ENCODE results near the gene SPTSSB.

SPTSSB gene

DNA sequence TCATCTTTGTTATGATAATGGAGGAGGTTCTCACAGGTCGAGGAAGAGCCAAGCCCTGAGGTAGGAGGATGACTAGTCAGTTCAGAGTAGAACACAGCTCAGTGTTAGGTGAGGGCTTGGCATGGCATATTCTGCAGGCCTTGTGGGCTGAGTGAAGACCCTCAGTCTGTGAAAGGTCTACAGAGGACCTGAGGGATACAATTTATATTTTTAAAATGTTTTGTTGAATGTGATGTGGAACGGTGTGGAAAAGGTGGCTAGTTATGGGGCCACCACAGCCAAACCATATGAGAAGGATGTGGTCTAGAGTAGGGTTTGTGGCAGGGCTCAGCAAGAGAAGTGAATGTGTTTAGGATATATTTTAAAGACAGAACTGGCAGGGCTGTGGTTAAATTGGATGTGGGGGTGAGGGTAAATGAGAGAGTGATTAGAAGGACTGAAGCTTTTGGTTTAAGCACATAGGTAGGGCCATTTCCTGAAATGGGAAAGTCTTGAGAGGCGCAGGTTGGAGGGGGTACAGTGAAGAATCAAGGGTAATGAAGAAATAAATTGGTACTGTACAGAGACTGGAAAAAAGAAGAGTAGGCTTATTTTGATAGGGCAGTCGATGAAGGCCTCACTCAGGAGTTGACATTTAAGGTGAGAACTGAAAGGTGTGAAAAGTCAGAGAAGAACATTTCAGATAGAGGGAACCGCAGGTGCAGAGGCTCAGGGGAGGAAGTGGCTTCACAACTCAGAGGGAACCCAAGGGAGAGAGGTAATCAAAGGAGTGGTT, 60.5 kb downstream of the SPTSSB start:
- TF ChIP-seq GATA2 (IDR thresholded peaks at IDR 0.05; ENCODE audit: low read depth, low read length) = no peak
- no peak for TF ChIP-seq GATA3 (IDR thresholded peaks at IDR 0.05; ENCODE audit: low read depth, low read length)

GRCh38 chr3:161305095-161305991, 66.0 kb downstream of the SPTSSB start:
- TF ChIP-seq GATA3 (IDR thresholded peaks at IDR 0.05; ENCODE audit: low read depth, low read length) (no peak), GATA2 (IDR thresholded peaks at IDR 0.05; ENCODE audit: low read depth, low read length) (no peak)

GRCh38 chr3:161296814-161297213, 74.5 kb downstream of the SPTSSB start:
- no peak for TF ChIP-seq GATA2 (IDR thresholded peaks at IDR 0.05; ENCODE audit: low read depth, low read length)

DNA sequence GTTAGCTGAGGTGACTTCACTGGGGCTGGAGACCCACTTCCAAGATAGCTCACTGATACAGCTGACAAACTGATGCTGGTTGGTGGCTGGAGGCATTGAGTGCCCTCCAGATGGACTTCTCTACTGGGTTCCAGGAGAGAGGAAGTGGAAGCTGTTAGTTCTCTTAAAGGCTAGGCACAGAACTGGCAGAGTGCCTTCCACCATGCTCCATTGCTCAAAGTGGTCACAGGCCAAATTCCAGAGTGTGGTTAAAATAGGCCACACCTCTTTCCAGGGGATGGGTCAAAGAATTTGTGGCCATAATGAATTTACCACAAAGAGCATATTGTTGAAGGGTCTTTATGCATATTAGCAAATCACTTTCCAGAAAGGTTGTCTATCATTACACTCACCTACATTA, 76.0 kb downstream of the SPTSSB start:
- no peak for TF ChIP-seq GATA3 (IDR thresholded peaks at IDR 0.05; ENCODE audit: low read depth, low read length)
- no peak for TF ChIP-seq GATA2 (IDR thresholded peaks at IDR 0.05; ENCODE audit: low read depth, low read length)
